Endothelial cell of umbilical vein (primary cell): Measurements from ENCODE around the gene SVIP.

Experiments
- CTCF ChIP-seq, 2 donors: IDR thresholded peaks; 1 replicate in 1 of 2; 2 replicates in 1 of 2; pipeline ENCODE4 v1.5.1; 2011; ENCODE audit warnings: low read length in 2 of 2, mild to moderate bottlenecking in 2 of 2, moderate library complexity in 2 of 2, control low read depth in 1 of 2, inconsistent platforms in 1 of 2, low read depth in 1 of 2; ENCODE audit not compliant: insufficient read depth in 1 of 2; ENCODE audit errors: extremely low read depth in 1 of 2
- EZH2 ChIP-seq: IDR thresholded peaks from 2 replicates; pipeline ENCODE4 v1.6.1; 2012; ENCODE audit warnings: borderline replicate concordance, low read depth, mild to moderate bottlenecking, moderate library complexity, low read length, inconsistent platforms; ENCODE audit not compliant: severe bottlenecking
- FOS ChIP-seq: IDR thresholded peaks from 2 replicates; pipeline ENCODE4 v1.6.1; 2011; ENCODE audit warnings: mild to moderate bottlenecking, low read length, moderate library complexity, borderline replicate concordance; ENCODE audit not compliant: insufficient read depth
- GATA2 ChIP-seq: IDR thresholded peaks from 2 replicates; pipeline ENCODE4 v1.7.0; 2011; ENCODE audit warnings: low read depth, mild to moderate bottlenecking, moderate library complexity, mixed read lengths, low read length; ENCODE audit not compliant: insufficient read length, insufficient read depth
- JUN ChIP-seq: IDR thresholded peaks from 2 replicates; pipeline ENCODE4 v1.6.1; 2011; ENCODE audit warnings: borderline replicate concordance, low read depth; ENCODE audit not compliant: insufficient read length, insufficient read depth
- MYC ChIP-seq: IDR thresholded peaks from one replicate; pipeline ENCODE4 v1.6.1; 2011; ENCODE audit warnings: mild to moderate bottlenecking, low read depth, low read length
- POLR2A ChIP-seq: IDR thresholded peaks from 2 replicates; pipeline ENCODE4 v1.6.1; 2012; ENCODE audit warnings: low read depth, mild to moderate bottlenecking, control low read depth, low read length
- POLR2AphosphoS5 ChIP-seq: IDR thresholded peaks from 2 replicates; pipeline ENCODE4 v1.6.1; 2012; ENCODE audit warnings: low read depth, mild to moderate bottlenecking, control low read depth, low read length, moderate library complexity; ENCODE audit not compliant: insufficient read depth
- TF ChIP-seq, protein P1 (sequence below): IDR thresholded peaks from 2 replicates; pipeline ENCODE4 v1.6.1; 2011; ENCODE audit not compliant: insufficient read depth, insufficient read length

- TF ChIP-seq POLR2AphosphoS5 = no peak
- TF ChIP-seq POLR2A = no peak
- no peak for TF ChIP-seq CTCF (IDR thresholded peaks at IDR 0.05; ENCODE audit: extremely low read depth in 1 of 2, insufficient read depth in 1 of 2, low read depth in 1 of 2, low read length in 2 of 2)
- TF ChIP-seq JUN = no peak
- TF ChIP-seq EZH2 = no peak
- TF ChIP-seq MYC = no peak
- TF ChIP-seq, protein P1, sequence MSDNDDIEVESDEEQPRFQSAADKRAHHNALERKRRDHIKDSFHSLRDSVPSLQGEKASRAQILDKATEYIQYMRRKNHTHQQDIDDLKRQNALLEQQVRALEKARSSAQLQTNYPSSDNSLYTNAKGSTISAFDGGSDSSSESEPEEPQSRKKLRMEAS = no peak
- TF ChIP-seq GATA2 = no peak
- TF ChIP-seq FOS = no peak
These were observed 54.9 kb downstream of the SVIP start for GRCh38 chr11:22774716-22775115.
